Measurements from ENCODE around the gene KIF18B. TPM values are rescaled to one million over a fixed set of nuclear protein-coding genes. Genes with fewer than 3 reads are reported as not detected.
A peak's percentile ranks its signal among the peaks of the same experiment; 100 is the strongest.

KIF18B gene
- total RNA-seq, 3 donors from 2014 or later, result 0.15 to 0.64 TPM; not detected in 1

DNA sequence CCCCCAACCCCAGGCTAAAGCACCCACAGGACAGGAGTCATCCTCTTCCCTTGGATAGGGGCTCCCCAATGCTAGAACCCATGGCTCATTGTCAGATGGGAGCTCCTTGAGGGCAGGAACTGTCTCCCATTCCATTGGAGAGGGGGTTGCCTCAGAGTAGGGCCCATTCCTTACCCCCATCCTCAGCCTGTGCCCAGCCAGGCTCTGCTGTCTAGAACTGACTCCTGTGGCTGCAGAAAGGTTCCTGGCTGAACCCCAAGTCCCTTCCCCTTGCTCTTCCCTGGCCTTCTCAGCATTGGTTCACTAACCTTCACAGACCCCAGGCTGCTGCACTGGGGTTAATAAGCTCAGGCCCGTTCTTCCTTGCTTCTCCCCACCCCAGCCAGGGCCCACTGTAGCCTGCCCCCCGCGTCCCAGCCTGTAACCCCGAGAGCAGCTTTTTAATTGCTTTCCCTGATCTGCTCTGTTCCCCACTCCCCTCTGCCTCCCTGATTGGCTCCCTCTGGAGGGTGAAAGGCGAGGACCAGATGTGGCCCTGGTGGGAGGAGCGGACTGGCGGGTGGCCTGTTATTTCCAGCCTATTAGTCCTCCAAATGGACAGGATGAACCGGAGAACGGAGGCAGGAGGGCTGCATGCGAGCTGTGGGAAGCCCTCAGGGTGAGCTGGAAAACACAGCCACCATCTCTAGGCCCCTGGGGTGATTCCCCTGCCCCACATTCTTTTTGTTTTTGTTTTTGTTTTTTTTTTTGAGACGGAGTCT is 26.3 kb downstream of the KIF18B start:
- peak in 1 of 2 donors; percentile 37 for DNase-seq (ENCODE audit: low spot score in 2 of 2)
- H3K9me3 ChIP-seq, result no peaks in the 10 kb centered on the region
- no peak for TF ChIP-seq POLR2AphosphoS5 (IDR thresholded peaks at IDR 0.05)
- no peak for TF ChIP-seq CTCF (IDR thresholded peaks at IDR 0.05)
- TF ChIP-seq POLR2A (IDR thresholded peaks at IDR 0.05), result no peak
- H3K36me3 ChIP-seq, result no peaks in the 10 kb centered on the region
- intact Hi-C loops (cut with DNase I; ENCODE audit: low total_unique reads), result no loop called here
- H3K4me3 ChIP-seq, result no peak overlapping the region
- no peaks in the 10 kb centered on the region for H3K27me3 ChIP-seq
- peaks cover 0 to 6% of the 10 kb centered on the region in 2 donors for H3K4me1 ChIP-seq
- H3K27ac ChIP-seq, result no peak overlapping the region

- Histone ChIP-seq H3K36me3 (no peaks in the 10 kb centered on the region), H3K27me3 (no peaks in the 10 kb centered on the region), H3K27ac (no peak overlapping the region), H3K9me3 (no peaks in the 10 kb centered on the region), H3K4me1 (peaks cover 0 to 10% of the 10 kb centered on the region in 2 donors), H3K4me3 (no peak overlapping the region)
- DNase-seq (ENCODE audit: low spot score in 2 of 2), result peak in 1 of 2 donors; percentile 48
- intact Hi-C loops (cut with DNase I; ENCODE audit: low total_unique reads), result no loop called here
- TF ChIP-seq POLR2AphosphoS5 (IDR thresholded peaks at IDR 0.05) (no peak), CTCF (IDR thresholded peaks at IDR 0.05) (no peak), POLR2A (IDR thresholded peaks at IDR 0.05) (no peak)
Observed at GRCh38 chr17:44920565-44920940, 27.0 kb downstream of the KIF18B start.

- peaks cover 0 to 10% of the 10 kb centered on the region in 2 donors for H3K4me1 ChIP-seq
- peak; percentile 81 to 82 for DNase-seq (ENCODE audit: low spot score in 2 of 2)
- no peaks in the 10 kb centered on the region for H3K36me3 ChIP-seq
- peak; percentile 52 to 95 (median 84) for TF ChIP-seq CTCF (IDR thresholded peaks at IDR 0.05)
- TF ChIP-seq POLR2A (IDR thresholded peaks at IDR 0.05), result no peak
- TF ChIP-seq POLR2AphosphoS5 (IDR thresholded peaks at IDR 0.05), result peak in 2 of 3 donors; percentile 50 to 51
- intact Hi-C loops (cut with DNase I; ENCODE audit: low total_unique reads), result loop anchor here (5.0 to 10.0 kb wide), 2 partner anchors 102 to 185 kb away; no protein-coding TSS in a partner anchor
- peak overlapping the region; percentile 22 to 30 for H3K27ac ChIP-seq
- no peaks in the 10 kb centered on the region for H3K27me3 ChIP-seq
- H3K9me3 ChIP-seq, result no peaks in the 10 kb centered on the region
- no peak overlapping the region for H3K4me3 ChIP-seq
Observed at GRCh38 chr17:44919885-44920564, 27.5 kb downstream of the KIF18B start.

DNA sequence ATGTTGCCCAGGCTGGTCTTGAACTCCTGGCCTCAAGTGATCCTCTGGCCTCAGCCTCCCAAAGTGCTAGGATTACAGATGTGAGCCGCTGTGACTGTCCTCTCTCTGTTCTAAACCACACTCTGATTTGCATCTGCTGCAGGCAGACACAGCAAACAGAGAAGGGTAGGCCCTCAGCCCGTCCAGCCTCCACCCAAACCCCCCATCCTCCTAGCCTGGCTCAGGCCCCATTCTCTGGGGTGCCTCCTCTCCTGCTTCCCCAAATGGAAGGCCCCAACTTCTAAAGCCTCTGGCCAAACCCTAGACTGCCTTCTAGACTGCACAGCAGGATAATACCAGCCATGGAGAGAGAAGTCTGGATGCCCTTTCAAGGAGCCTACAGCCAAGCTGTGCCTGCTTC is 28.2 kb downstream of the KIF18B start:
- H3K9me3 ChIP-seq, result no peaks in the 10 kb centered on the region
- peaks cover 0 to 10% of the 10 kb centered on the region in 2 donors for H3K4me1 ChIP-seq
- no peaks in the 10 kb centered on the region for H3K36me3 ChIP-seq
- no peak overlapping the region for H3K4me3 ChIP-seq
- H3K27ac ChIP-seq, result peak overlapping the region; percentile 22 to 30
- no peaks in the 10 kb centered on the region for H3K27me3 ChIP-seq
- intact Hi-C loops (cut with DNase I; ENCODE audit: low total_unique reads), result loop anchor here (5.0 to 10.0 kb wide), 2 partner anchors 103 to 185 kb away; no protein-coding TSS in a partner anchor
- TF ChIP-seq CTCF (IDR thresholded peaks at IDR 0.05) (no peak), POLR2AphosphoS5 (IDR thresholded peaks at IDR 0.05) (no peak), POLR2A (IDR thresholded peaks at IDR 0.05) (no peak)
- peak in 1 of 2 donors; percentile 24 for DNase-seq (ENCODE audit: low spot score in 2 of 2)

DNA sequence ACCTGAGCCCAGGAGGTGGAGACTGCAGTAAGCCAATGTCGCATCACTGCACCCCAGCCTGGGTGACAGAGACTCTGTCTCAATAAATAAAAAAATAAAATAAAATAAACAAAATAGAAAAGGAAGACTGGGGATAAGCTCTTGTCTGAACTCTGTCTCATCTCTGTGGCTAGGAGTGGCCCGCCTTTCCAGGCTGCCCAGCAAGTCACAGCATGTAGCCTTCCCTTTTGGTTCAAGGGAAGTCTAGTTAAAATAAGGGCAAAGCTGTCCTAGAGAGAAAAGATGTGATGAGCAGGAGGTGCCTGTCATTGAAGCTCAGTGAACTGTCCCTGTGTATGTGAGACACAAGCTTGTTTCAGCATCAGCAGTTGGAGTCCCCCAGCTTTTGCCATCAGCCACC is 29.6 kb downstream of the KIF18B start:
- TF ChIP-seq POLR2AphosphoS5 (IDR thresholded peaks at IDR 0.05) (no peak), CTCF (IDR thresholded peaks at IDR 0.05) (no peak), POLR2A (IDR thresholded peaks at IDR 0.05) (no peak)

More for the DNA sequence above, 29.6 kb downstream of the KIF18B start:
- DNase-seq (ENCODE audit: low spot score in 2 of 2), result peak in 1 of 2 donors; percentile 34
- Histone ChIP-seq H3K4me1 (peaks cover 0 to 10% of the 10 kb centered on the region in 2 donors), H3K4me3 (no peak overlapping the region), H3K36me3 (no peaks in the 10 kb centered on the region), H3K9me3 (no peaks in the 10 kb centered on the region), H3K27me3 (no peaks in the 10 kb centered on the region), H3K27ac (peak overlapping the region; percentile 72 to 87)
- intact Hi-C loops (cut with DNase I; ENCODE audit: low total_unique reads), result loop anchor here (5.0 to 10.0 kb wide), 2 partner anchors 104 to 187 kb away; no protein-coding TSS in a partner anchor
